ENCODE results near the gene CCND3. TPM values are rescaled to one million over a fixed set of nuclear protein-coding genes. Genes with fewer than 3 reads are reported as not detected.

Gene CCND3
- total and polyA plus RNA-seq, 2 experiments from 2014 or later, result 20.0 to 43.1 TPM

DNA sequence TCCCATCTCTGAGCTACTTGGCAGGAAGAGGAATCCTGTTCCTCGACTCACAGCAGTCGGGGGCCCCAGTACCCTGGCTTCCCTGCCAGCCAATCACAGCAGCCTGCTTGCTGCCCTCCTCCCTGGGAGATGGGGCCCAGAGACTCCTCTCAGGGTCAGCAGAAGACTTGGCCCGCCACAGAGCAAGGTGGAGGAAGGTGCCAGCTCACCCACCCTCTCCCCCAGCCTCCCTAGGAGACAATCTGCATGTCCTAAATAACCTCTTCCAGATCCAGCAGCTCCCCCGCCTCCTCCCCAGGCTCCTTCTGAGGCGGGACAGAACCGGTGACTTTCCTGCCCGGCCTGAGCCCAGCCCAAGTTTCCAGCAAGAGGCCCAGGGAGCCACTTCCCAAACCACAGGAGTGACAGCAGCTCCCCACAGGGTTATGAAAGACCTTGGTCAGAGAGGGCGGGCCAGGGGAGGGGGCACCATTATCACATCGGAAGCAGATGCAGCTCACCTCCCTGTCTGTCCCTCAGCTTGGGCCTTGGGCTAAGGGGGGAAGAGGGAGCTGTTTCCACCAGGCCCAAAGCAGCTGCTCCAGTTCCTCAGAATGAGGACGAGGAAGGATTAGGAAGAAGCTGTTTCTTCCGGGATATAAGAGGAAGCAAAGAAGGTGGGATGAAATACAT, 2.3 kb downstream of the CCND3 start:
- Histone ChIP-seq H3K27ac (no peak overlapping the region), H3K36me3 (peaks cover 4% of the 10 kb centered on the region), H3K9me3 (ENCODE audit: low read depth) (no peaks in the 10 kb centered on the region), H3K27me3 (peaks cover 3% of the 10 kb centered on the region), H3K4me3 (no peak overlapping the region), H3K4me1 (ENCODE audit: low read depth) (peaks cover 6% of the 10 kb centered on the region)
- DNase-seq (ENCODE audit: low read depth in 1 of 2, low spot score in 1 of 2), result peak in 1 of 2 donors; percentile 85
- TF ChIP-seq, protein P1, sequence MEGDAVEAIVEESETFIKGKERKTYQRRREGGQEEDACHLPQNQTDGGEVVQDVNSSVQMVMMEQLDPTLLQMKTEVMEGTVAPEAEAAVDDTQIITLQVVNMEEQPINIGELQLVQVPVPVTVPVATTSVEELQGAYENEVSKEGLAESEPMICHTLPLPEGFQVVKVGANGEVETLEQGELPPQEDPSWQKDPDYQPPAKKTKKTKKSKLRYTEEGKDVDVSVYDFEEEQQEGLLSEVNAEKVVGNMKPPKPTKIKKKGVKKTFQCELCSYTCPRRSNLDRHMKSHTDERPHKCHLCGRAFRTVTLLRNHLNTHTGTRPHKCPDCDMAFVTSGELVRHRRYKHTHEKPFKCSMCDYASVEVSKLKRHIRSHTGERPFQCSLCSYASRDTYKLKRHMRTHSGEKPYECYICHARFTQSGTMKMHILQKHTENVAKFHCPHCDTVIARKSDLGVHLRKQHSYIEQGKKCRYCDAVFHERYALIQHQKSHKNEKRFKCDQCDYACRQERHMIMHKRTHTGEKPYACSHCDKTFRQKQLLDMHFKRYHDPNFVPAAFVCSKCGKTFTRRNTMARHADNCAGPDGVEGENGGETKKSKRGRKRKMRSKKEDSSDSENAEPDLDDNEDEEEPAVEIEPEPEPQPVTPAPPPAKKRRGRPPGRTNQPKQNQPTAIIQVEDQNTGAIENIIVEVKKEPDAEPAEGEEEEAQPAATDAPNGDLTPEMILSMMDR (IDR thresholded peaks at IDR 0.05; ENCODE audit: low read depth, low read length), result no peak

DNA sequence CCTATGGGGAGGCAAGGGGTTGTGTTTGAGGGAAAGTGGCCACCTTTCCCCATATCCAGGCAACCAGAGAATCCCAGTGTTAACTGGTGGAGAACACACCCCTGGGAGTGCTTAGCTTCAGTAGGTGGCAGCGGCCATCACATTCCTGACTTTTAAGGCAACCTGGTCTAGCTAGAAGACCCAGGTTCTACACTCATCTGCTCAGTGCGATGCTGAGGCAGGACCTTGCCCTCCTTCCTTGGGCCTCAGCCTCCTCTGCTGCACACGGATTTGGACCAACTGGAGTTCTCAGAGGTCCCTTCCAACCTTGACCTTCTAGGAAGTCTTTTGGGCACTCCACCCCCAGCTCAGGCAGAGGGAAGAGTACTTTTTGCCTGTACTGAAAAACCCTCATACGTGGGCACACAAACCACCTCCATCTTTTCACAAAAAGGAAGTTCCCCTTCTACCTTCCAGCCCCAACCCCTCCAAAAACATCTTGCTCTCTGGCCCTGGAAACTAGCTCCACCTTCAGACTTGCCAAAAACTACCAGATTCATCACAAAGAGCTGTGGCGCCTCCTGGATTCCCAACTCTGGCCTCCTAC, 2.9 kb downstream of the CCND3 start:
- Histone ChIP-seq H3K4me3 (no peak overlapping the region), H3K9me3 (ENCODE audit: low read depth) (no peaks in the 10 kb centered on the region), H3K4me1 (ENCODE audit: low read depth) (peaks cover 6% of the 10 kb centered on the region), H3K27ac (no peak overlapping the region), H3K27me3 (peaks cover 3% of the 10 kb centered on the region), H3K36me3 (peaks cover 8% of the 10 kb centered on the region)
- TF ChIP-seq, protein P1 (IDR thresholded peaks at IDR 0.05; ENCODE audit: low read depth, low read length), result no peak
- no peak for DNase-seq (ENCODE audit: low read depth in 1 of 2, low spot score in 1 of 2)

DNA sequence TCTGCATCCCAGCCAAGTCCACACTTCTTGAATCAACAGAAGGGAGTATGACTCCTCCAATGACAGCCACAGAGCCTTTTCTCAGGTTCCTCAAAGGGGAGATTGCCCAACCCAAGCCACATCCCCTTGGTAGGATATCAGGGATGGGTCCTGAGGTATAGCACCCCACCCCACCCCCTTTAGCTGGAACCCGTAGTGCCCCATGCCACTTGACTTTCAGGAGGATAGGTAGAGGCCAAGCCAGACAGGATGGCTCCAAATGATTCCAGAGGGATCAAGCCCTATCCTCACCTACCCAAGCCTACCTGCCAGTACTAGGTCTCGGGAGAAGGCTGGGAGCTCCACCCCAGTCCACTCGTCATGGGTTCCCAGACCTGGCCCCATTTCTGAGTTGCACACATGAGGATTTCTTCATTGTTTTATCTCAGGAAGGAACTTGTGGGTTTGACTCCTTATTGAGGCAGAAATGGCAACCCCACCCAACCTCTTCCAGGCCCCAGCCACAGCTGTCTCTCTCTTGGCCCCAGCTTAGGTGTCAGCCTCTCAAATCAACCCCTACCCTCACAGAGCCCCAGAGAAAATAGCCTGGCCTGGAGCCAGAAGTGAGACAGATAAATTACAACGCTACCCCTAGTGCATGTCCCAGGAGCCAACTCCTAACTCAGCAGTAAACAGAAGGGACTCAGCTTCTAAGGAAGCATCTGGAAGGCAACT, 3.6 kb downstream of the CCND3 start:
- TF ChIP-seq, protein P1 (IDR thresholded peaks at IDR 0.05; ENCODE audit: low read depth, low read length), result no peak
- Histone ChIP-seq H3K27ac (no peak overlapping the region), H3K27me3 (peaks cover 3% of the 10 kb centered on the region), H3K36me3 (peaks cover 10% of the 10 kb centered on the region), H3K4me3 (no peak overlapping the region), H3K4me1 (ENCODE audit: low read depth) (peaks cover 6% of the 10 kb centered on the region), H3K9me3 (ENCODE audit: low read depth) (no peaks in the 10 kb centered on the region)
- peak in 1 of 2 donors; percentile 77 for DNase-seq (ENCODE audit: low read depth in 1 of 2, low spot score in 1 of 2)

DNA sequence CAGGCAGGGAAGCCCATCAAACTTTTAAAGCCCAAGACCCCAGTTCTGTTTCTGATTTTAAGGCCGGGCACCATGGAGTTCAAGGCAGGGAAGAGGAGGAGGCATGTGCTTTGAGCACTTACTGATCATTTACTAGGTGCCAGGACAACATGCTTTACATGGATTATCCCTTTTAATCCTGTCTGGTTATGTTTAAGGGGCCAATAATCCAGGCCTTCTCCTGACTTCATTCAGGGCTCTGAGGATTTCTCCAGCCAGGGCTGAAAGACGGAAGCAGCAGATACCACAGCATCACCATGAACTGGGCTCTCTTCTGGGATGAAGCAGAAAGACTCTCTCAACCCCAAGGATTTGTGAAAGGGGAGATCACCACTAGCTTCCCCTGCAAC, 4.1 kb downstream of the CCND3 start:
- H3K27me3 ChIP-seq, result peaks cover 3% of the 10 kb centered on the region
- no peak overlapping the region for H3K27ac ChIP-seq
- TF ChIP-seq, protein P1 (IDR thresholded peaks at IDR 0.05; ENCODE audit: low read depth, low read length), result no peak
- peaks cover 6% of the 10 kb centered on the region for H3K4me1 ChIP-seq (ENCODE audit: low read depth)
- peaks cover 15% of the 10 kb centered on the region for H3K36me3 ChIP-seq
- DNase-seq (ENCODE audit: low read depth in 1 of 2, low spot score in 1 of 2), result no peak
- no peaks in the 10 kb centered on the region for H3K9me3 ChIP-seq (ENCODE audit: low read depth)
- H3K4me3 ChIP-seq, result no peak overlapping the region

DNA sequence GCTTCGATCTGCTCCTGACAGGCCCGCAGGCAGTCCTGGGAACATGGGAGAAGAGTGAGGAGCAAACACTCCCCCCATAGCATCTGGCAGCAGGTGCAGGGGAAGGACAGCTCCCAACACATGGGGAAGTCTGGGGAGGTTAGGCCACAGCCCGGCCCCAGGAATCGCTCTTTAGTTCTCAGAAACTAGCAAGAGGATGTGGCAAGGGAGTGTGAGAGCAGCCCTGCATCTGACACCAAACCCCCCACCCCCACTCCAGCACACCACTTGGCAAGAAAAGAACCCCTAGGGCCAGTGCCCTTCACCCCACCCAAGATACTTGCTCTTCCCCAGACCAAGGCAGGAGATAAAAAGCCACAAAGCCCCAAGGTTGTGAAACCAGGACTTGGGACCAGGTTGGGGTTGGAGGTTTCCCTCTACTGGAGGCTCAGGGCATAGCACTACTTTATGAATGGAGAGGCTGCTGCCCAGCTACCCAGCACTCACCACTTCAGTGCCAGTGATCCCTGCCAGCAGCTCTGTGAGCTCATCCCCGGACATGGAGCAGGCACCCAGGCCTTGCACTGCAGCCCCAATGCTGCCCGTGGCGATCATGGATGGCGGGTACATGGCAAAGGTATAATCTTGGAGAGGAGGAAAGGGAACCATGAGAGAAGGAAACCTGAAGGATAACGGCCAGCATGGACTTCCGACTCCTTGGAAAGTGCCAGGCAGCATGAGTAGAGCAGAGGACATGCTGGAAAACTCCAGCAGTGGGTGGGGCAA, 5.4 kb downstream of the CCND3 start:
- H3K27ac ChIP-seq, result peak overlapping the region; percentile 58
- peaks cover 26% of the 10 kb centered on the region for H3K36me3 ChIP-seq
- H3K27me3 ChIP-seq, result peaks cover 3% of the 10 kb centered on the region
- no peaks in the 10 kb centered on the region for H3K9me3 ChIP-seq (ENCODE audit: low read depth)
- TF ChIP-seq, protein P1 (IDR thresholded peaks at IDR 0.05; ENCODE audit: low read depth, low read length), result peak; percentile 96
- peak; percentile 78 to 98 for DNase-seq (ENCODE audit: low read depth in 1 of 2, low spot score in 1 of 2)
- H3K4me3 ChIP-seq, result no peak overlapping the region
- H3K4me1 ChIP-seq (ENCODE audit: low read depth), result peaks cover 6% of the 10 kb centered on the region
